Prostate gland (tissue), 2 donors: ENCODE data around the gene AFF1.

Source experiments
- CTCF ChIP-seq, 4 experiments: fragments of 200-600 bp in 2 of 4; fragments of 450-650 bp in 2 of 4; sonication (generic) in 2 of 4; IDR thresholded peaks; 1 replicate in 3 of 4; 2 replicates in 1 of 4; pipeline ENCODE4 v1.5.1; 2016 to 2019; ENCODE audit warnings: antibody characterized with exemption in 4 of 4, mild to moderate bottlenecking in 2 of 4, moderate library complexity in 2 of 4
- POLR2AphosphoS5 ChIP-seq: sonication (generic); formaldehyde crosslinking; IDR thresholded peaks from one replicate; pipeline ENCODE4 v1.6.1; 2017; ENCODE audit warnings: antibody characterized with exemption

- TF ChIP-seq POLR2AphosphoS5, result no peak
- TF ChIP-seq CTCF (IDR thresholded peaks at IDR 0.05), result no peak
These were observed 36.5 kb downstream of the AFF1 start for GRCh38 chr4:86971355-86971683.
